Activated CD4-positive, CD25-positive, alpha-beta regulatory T cell (primary cell): ENCODE data around the gene REV3L.
"Not testable (repeated sequence)": the region's sequence is repeated elsewhere in the genome, so short reads cannot be mapped to it uniquely, and the experiment has no call there.

Source experiments
- DNase-seq, 4 experiments: peaks; one replicate each; lab custom pipeline; 2025; lab: John Stamatoyannopoulos, UW

REV3L gene

DNA sequence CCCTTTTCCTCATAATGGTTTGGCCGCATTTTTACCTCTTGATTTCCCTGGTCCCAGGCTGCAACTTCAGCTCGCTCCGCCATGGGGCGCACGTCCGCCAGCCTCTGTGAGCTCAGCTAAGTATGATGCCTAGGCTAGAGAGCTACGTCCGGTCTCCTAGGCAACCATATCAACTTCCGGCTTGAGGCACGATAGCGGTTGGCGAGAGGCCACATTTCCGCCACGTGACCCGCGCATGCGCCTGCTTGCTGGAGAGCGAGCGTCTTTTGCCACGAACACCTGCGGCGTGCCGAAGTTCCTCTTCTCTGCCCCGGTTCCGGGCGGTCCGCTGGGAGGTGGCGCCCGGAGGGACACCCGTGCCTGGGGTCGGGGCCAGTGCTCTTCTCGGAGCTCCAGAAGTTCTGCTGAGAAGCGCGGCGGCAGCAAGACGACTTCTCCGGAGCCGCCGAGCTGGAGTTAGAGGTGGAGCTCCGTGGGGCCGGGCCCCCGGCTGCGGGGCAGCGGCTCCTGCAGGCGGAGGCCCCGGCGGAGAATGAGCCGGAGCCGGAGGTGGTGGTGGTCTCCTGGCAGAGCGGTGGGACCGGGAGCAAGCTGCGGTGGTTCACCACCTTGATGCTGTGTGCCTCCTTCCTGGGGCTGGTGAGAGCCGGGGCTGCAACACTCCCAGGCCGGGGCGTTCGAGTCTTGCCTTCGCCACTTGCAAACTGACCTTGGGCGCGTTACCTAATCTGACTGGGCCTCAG is 223.8 kb downstream of the REV3L start:
- peak; percentile 95 to 98 (median 98) for DNase-seq

DNA sequence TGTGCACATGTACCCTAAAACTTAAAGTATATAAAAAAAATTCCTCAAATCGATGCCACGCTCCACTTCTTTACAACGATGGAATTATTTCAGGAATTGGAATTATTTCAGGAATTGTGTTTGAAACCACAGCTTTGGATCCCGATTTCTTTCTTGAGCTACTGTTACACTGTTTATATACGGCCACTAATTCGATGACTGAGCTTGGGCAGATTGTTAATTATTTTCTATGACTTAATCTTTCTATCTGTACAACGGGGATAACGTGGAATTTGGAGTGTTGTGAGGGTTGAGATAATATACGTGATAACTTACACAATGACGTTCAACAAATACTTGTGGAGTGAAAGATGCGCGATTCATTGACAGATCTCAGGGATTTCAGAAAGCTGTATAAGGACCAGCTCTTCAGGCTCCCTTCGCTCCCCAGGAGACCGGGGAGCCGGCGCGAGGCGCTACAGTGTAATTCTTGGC is 224.4 kb downstream of the REV3L start:
- DNase-seq, result no peak

DNA sequence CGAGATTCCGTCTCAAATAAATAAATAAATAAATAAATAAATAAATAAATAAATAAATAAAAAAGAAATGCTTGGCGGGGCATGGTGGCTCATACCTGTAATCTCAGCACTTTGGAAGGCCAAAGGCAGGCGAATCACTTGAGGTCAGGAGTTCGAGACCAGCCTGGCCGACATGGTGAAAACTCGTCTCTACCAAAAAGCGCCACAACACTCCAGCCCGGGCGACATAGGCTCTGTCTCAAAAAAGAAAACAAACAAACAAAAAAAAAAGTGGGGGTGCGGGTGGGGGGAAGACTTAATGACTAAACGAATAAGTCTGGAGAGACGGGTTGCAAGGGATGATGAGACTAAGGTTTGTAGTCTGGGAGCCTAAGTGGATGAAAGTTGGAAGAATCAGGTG is 225.0 kb downstream of the REV3L start:
- DNase-seq, result no peak

DNA sequence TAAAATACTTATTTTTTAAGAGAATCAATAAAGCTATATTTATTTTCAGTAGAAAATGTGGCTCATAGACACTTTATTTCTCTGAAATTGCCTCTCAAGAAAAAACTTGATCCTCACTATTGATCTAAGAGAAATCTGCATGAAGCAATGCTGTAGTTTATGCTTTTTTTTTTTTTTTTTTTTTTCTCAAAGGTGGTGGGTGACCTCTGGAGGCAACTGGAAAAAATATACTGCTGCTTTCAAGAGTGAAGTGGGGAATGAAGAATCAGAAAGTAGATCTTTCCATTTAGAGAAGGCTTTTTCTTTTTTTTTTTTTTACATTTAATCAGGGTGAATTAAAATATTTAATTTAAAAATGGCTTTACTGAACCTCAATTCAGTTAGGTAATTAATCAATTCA is 226.4 kb downstream of the REV3L start:
- DNase-seq, result no peak

DNA sequence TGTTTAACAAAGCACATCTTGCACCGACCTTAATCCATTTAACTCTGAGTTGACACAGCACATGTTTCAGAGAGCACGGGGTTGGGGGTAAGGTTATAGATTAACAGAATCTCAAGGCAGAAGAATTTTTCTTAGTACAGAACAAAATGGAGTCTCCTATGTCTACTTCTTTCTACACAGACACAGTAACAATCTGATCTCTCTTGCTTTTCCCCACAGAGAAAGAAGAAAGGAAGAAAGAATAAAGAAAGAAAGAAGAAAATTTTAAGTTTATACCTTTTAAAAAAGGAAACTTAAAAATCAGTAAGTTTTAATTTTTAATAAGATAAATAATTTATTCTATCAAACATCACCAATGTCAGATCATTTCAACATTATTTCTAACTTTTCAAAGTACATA is 227.2 kb downstream of the REV3L start:
- not testable (repeated sequence) for DNase-seq

DNA sequence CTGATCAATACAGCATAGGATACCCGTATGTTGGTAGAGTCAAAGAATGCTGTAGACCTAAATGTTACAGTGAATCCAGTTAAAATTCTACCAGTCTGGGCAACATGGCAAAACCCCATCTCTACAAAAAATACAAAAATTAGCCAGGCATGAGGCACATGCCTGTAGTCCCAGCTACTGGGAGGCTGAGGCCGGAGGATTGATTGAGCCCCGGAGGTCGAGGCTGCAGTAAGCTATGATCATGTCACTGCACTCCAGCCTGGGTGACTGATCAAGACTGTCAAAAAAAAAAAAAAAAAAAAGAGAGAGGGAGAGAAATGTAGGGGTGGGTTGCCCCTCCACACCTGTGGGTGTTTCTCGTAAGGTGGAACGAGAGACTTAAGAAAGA is 228.2 kb downstream of the REV3L start:
- no peak for DNase-seq

DNA sequence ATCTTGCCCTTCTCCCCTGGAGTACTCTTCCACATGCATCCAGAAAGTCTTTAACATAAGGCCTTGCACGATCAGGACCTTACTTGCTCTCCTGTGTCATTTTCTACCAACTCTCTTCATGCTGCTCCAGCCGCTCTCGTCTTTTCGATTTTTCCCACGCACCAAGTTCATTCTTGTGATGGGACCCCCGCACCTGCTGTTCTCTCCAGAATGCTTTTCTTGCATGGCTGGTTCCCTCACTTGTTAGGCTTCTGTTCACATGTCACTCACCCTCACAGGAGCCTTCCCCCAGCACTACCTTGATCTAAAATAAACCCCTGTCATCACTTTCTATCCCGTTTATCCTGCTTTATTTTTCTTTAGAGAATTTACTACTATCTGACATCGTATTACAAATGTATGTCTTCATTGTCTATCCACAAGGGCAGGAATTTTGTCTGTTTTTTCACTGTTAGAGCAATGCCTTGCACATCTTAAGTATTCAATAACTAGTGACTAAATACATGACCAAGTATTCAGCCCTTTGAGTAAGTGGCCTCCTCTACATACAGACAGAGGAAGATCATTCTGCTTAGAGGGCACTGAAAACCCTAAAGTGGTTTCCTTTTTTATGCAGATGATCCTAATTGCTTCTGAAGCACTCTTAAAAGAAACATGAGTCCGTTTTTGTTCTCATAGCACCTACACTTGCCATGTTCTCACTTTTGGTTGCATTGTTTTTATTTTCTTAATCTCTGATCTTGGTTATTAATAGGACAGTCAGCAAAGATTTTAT is 228.8 kb downstream of the REV3L start:
- DNase-seq, result no peak

DNA sequence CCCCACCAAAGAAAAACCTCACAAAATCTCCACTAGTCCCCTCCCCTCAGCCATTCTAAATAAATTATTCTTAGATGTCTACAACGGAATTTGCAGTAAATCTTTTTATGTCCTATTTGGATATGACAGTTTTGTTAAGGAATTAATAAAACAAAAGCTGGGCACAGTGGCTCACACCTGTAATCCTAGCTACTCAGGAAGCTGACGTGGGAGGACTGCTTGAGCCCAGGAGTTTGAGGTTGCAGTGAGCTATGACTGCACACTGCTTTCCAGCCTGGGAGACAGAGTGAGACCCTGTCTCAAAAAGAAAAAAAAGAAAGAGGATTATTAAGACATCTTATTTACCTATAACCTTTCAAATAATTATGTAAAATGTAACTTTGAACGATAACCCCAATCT is 230.3 kb downstream of the REV3L start:
- no peak for DNase-seq

DNA sequence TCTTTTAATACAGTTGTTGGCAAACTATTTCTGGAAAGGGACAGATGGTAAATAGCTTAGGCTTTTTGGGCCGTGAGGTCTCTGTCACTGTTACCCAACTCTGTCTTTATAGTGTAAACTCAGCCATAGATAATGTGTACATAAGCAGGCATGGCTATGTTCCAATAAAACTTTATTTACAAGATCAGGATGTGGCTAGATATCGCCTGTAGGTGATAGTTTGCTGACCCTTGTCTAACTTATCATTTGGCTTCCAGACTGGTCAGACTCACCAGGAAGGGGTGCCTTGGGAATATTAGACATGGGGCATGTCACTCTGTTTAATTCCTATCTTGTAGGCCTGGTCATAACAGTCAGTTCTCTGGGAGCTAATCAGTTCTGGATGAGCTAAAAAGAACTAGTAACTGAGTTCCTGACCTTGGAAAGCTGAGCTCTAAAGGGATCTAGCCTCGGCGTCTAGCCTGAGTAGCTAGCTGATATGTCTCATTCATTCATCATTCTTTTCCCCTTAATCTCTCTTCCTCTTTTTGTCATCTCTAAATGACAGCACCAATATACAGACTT is 232.1 kb downstream of the REV3L start:
- no peak for DNase-seq
